ENCODE measurements around the gene PIK3CA. TPM values are rescaled to one million over a fixed set of nuclear protein-coding genes. Genes with fewer than 3 reads are reported as not detected.
"Not testable (repeated sequence)": the region's sequence is repeated elsewhere in the genome, so short reads cannot be mapped to it uniquely, and the experiment has no call there.

Gene PIK3CA
- total and polyA plus RNA-seq, 4 donors, result 4.5 to 42.9 (median 16.0) TPM

DNA sequence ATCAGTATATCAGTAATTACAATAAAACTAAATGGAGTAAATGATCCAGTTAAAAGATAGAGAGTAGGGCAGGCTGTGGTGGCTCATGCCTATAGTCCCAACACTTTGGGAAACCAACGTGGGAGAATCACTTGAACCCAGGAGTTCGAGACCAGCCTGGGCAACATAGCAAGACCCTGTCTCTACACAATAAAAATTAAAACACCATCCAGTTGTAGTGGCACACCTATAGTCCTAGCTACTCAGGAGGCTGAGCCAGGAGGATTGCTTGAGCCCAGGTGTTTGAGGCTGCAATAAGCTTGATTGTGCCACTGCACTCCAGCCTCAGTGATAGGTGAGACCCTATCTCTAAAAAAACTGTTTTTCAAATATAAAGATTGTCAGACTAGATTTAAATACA is 108.7 kb downstream of the PIK3CA start:
- H3K4me3 ChIP-seq, result no peak overlapping the region
- no peak for ATAC-seq (ENCODE audit: insufficient read depth, low FRiP score)
- 90 to 92% methylated on average over 2 of the region's 2 CpGs for WGBS, 2 donors

DNA sequence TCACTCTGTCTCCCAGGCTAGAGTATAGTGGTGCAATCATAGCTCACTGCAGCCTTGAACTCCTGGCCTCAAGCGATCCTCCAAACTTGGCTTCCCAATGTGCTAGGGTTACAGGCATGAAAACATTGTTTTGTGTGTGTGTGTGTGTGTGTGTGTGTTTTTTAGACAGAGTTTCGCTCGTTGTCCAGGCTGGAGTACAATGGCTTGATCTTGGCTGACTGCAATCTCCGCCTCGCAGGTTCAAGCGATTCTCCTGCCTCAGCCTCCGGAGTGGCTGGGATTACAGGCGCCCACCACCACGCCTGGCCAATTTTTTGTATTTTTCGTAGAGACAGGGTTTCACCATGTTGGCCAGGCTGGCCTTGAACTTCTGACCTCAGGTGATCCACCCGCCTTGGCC is 109.6 kb downstream of the PIK3CA start:
- not testable (repeated sequence) for H3K4me1 ChIP-seq (ENCODE audit: control insufficient read depth in 5 of 5, insufficient read depth in 5 of 5, low read length in 5 of 5); H3K4me3 ChIP-seq; H3K9ac ChIP-seq (ENCODE audit: insufficient read depth in 1 of 2, low read length in 2 of 2); H3K27ac ChIP-seq (ENCODE audit: low read depth in 1 of 2, low read length in 1 of 2); ATAC-seq (ENCODE audit: insufficient read depth, low FRiP score); DNase-seq; H3K27me3 ChIP-seq (ENCODE audit: control insufficient read depth in 3 of 3, insufficient read depth in 3 of 3, low read length in 2 of 3); H3K36me3 ChIP-seq (ENCODE audit: control insufficient read depth in 4 of 4, insufficient read depth in 4 of 4, low read length in 4 of 4)
- whole genome bisulfite sequencing, 2 donors, result 96 to 99% methylated on average over 11 of the region's 11 CpGs
- peaks cover 0 to 12% (median 2%) of the 10 kb centered on the region in 4 donors for H3K9me3 ChIP-seq (ENCODE audit: control insufficient read depth in 4 of 4, insufficient read depth in 3 of 4, low read length in 3 of 4)

More for the DNA sequence above, 108.7 kb downstream of the PIK3CA start:
- Histone ChIP-seq H3K36me3 (ENCODE audit: control insufficient read depth in 4 of 4, insufficient read depth in 4 of 4, low read length in 4 of 4) (no peaks in the 10 kb centered on the region), H3K27me3 (ENCODE audit: control insufficient read depth in 3 of 3, insufficient read depth in 3 of 3, low read length in 2 of 3) (no peaks in the 10 kb centered on the region), H3K27ac (ENCODE audit: low read depth in 1 of 2, low read length in 1 of 2) (no peak overlapping the region), H3K9me3 (ENCODE audit: control insufficient read depth in 4 of 4, insufficient read depth in 3 of 4, low read length in 3 of 4) (peaks cover 0 to 12% (median 2%) of the 10 kb centered on the region in 4 donors), H3K9ac (ENCODE audit: insufficient read depth in 1 of 2, low read length in 2 of 2) (no peak overlapping the region), H3K4me1 (ENCODE audit: control insufficient read depth in 5 of 5, insufficient read depth in 5 of 5, low read length in 5 of 5) (peaks cover 0 to 3% (median 0%) of the 10 kb centered on the region in 5 donors)
- TF ChIP-seq, protein P1, sequence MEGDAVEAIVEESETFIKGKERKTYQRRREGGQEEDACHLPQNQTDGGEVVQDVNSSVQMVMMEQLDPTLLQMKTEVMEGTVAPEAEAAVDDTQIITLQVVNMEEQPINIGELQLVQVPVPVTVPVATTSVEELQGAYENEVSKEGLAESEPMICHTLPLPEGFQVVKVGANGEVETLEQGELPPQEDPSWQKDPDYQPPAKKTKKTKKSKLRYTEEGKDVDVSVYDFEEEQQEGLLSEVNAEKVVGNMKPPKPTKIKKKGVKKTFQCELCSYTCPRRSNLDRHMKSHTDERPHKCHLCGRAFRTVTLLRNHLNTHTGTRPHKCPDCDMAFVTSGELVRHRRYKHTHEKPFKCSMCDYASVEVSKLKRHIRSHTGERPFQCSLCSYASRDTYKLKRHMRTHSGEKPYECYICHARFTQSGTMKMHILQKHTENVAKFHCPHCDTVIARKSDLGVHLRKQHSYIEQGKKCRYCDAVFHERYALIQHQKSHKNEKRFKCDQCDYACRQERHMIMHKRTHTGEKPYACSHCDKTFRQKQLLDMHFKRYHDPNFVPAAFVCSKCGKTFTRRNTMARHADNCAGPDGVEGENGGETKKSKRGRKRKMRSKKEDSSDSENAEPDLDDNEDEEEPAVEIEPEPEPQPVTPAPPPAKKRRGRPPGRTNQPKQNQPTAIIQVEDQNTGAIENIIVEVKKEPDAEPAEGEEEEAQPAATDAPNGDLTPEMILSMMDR (IDR thresholded peaks at IDR 0.05; ENCODE audit: control extremely low read depth, extremely low read depth), result no peak
- no peak for DNase-seq

DNA sequence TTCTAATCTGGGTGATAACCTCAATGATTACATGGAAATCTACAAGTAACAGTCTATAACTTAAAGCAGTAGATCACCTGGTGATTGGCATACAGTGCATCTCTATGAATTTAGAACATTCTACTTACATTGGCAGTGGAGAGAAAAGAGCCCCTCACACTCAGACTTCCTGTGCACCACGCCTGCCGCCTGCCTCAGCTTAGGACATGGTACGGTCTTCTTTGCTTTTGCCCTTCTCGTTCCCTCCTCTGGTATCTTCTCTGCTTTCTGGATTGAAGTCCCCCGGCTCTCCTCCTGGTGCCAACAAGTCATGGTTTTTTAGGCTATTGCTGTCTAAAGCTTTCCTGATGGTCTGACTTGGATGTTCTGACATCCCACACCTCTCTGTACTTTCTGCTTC is 110.7 kb downstream of the PIK3CA start:
- DNase-seq, result no peak
- H3K9me3 ChIP-seq (ENCODE audit: control insufficient read depth in 4 of 4, insufficient read depth in 3 of 4, low read length in 3 of 4), result peaks cover 0 to 12% (median 2%) of the 10 kb centered on the region in 4 donors
- no peaks in the 10 kb centered on the region for H3K27me3 ChIP-seq (ENCODE audit: control insufficient read depth in 3 of 3, insufficient read depth in 3 of 3, low read length in 2 of 3)
- H3K4me3 ChIP-seq, result no peak overlapping the region
- H3K9ac ChIP-seq (ENCODE audit: insufficient read depth in 1 of 2, low read length in 2 of 2), result no peak overlapping the region
- WGBS, 2 donors, result 76 to 88% methylated on average over 5 of the region's 5 CpGs
- H3K4me1 ChIP-seq (ENCODE audit: control insufficient read depth in 5 of 5, insufficient read depth in 5 of 5, low read length in 5 of 5), result peaks cover 0 to 3% (median 0%) of the 10 kb centered on the region in 5 donors
- TF ChIP-seq, protein P1 (IDR thresholded peaks at IDR 0.05; ENCODE audit: control extremely low read depth, extremely low read depth), result no peak
- no peak overlapping the region for H3K27ac ChIP-seq (ENCODE audit: low read depth in 1 of 2, low read length in 1 of 2)
- ATAC-seq (ENCODE audit: insufficient read depth, low FRiP score), result no peak
- H3K36me3 ChIP-seq (ENCODE audit: control insufficient read depth in 4 of 4, insufficient read depth in 4 of 4, low read length in 4 of 4), result no peaks in the 10 kb centered on the region

GRCh38 chr3:179259959-179260756 is 112.0 kb downstream of the PIK3CA start:
- WGBS, 2 donors, result 94 to 99% methylated on average over 9 of the region's 9 CpGs
- ATAC-seq (ENCODE audit: insufficient read depth, low FRiP score), result not testable (repeated sequence)

More at GRCh38 chr3:179259959-179260756, 112.0 kb downstream of the PIK3CA start:
- not testable (repeated sequence) for H3K4me1 ChIP-seq (ENCODE audit: control insufficient read depth in 5 of 5, insufficient read depth in 5 of 5, low read length in 5 of 5); DNase-seq; H3K27me3 ChIP-seq (ENCODE audit: control insufficient read depth in 3 of 3, insufficient read depth in 3 of 3, low read length in 2 of 3); H3K4me3 ChIP-seq; H3K9ac ChIP-seq (ENCODE audit: insufficient read depth in 1 of 2, low read length in 2 of 2); H3K27ac ChIP-seq (ENCODE audit: low read depth in 1 of 2, low read length in 1 of 2); H3K36me3 ChIP-seq (ENCODE audit: control insufficient read depth in 4 of 4, insufficient read depth in 4 of 4, low read length in 4 of 4)
- peaks cover 0 to 12% (median 2%) of the 10 kb centered on the region in 4 donors for H3K9me3 ChIP-seq (ENCODE audit: control insufficient read depth in 4 of 4, insufficient read depth in 3 of 4, low read length in 3 of 4)

Data from lung (tissue), 12 donors.